ENCODE results near the gene HOXC5.
"Not testable (repeated sequence)": the region's sequence is repeated elsewhere in the genome, so short reads cannot be mapped to it uniquely, and the experiment has no call there.

Gene HOXC5

GRCh38 chr12:54081581-54082396 lies 48.9 kb downstream of the HOXC5 start:
- peaks cover 0 to 20% (median 2%) of the 10 kb centered on the region in 4 experiments for H3K4me1 ChIP-seq (ENCODE audit: control extremely low read depth in 1 of 4, control insufficient read depth in 4 of 4, insufficient read depth in 4 of 4, low read length in 3 of 4)
- not testable (repeated sequence) for H3K36me3 ChIP-seq (ENCODE audit: control insufficient read depth in 4 of 4, insufficient read depth in 4 of 4, low read length in 3 of 4); H3K27me3 ChIP-seq (replicated peaks in 2 of 5; ENCODE audit: control insufficient read depth in 4 of 5, insufficient read depth in 5 of 5, low read length in 4 of 5); H3K9me3 ChIP-seq (ENCODE audit: control extremely low read depth in 1 of 5, control insufficient read depth in 4 of 5, insufficient read depth in 2 of 5, low read depth in 1 of 5, low read length in 4 of 5)
- CTCF ChIA-PET, result interaction anchor here (1.2 kb wide), 1 partner anchor 29 kb away, joined by 3 read pairs; no protein-coding TSS in a partner anchor
- H3K4me3 ChIP-seq (ENCODE audit: control insufficient read depth in 1 of 7, extremely low read depth in 1 of 7, insufficient read depth in 4 of 7, low read depth in 2 of 7, low read length in 6 of 7), result peak overlapping the region in 5 of 7 experiments; percentile 31 to 75 (median 49)
- POLR2A ChIA-PET, result interaction anchor here (0.6 kb wide), 1 partner anchor 68 kb away, joined by 5 read pairs; no protein-coding TSS in a partner anchor
- WGBS (ENCODE audit: insufficient coverage), result 0% methylated on average over 22 of the region's 35 CpGs
- H3K27ac ChIP-seq (ENCODE audit: insufficient read depth in 1 of 2, low read depth in 1 of 2, low read length in 2 of 2, poor library complexity in 1 of 2, severe bottlenecking in 2 of 2), result peak overlapping the region in 1 of 2 experiments; percentile 34
- peak; percentile 14 to 37 (median 33) for DNase-seq

DNA sequence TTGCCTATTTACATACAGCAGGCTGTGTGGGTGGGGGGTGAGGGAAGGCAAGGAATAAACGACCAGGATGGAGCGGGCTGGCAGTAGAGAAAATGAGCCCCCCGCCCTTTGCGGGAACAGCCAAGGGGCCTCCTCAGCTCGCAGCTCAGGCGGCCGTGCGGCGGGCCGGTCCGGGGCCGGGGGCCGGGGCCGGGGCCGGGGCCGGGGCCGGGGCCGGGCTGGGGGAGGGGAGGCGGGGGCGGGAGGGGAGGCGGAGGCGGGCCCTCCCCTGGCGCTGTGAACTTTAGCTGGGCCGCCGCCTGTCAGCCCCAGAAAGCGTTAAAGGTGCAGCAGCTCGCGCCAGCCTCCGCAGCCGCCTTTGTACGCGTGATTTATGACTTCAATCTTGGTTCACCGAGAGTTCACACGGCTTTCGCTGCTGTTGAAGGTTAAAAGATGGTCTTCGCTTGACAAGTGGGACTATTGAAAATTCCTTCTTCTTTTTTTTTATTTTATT lies 49.6 kb downstream of the HOXC5 start:
- Histone ChIP-seq H3K36me3 (ENCODE audit: control insufficient read depth in 4 of 4, insufficient read depth in 4 of 4, low read length in 3 of 4) (no peaks in the 10 kb centered on the region), H3K9me3 (ENCODE audit: control extremely low read depth in 1 of 5, control insufficient read depth in 4 of 5, insufficient read depth in 2 of 5, low read depth in 1 of 5, low read length in 4 of 5) (no peaks in the 10 kb centered on the region), H3K27ac (ENCODE audit: insufficient read depth in 1 of 2, low read depth in 1 of 2, low read length in 2 of 2, poor library complexity in 1 of 2, severe bottlenecking in 2 of 2) (no peak overlapping the region), H3K4me3 (ENCODE audit: control insufficient read depth in 1 of 7, extremely low read depth in 1 of 7, insufficient read depth in 4 of 7, low read depth in 2 of 7, low read length in 6 of 7) (peak overlapping the region in 4 of 7 experiments; percentile 40 to 75 (median 52)), H3K27me3 (replicated peaks in 2 of 5; ENCODE audit: control insufficient read depth in 4 of 5, insufficient read depth in 5 of 5, low read length in 4 of 5) (no peaks in the 10 kb centered on the region), H3K4me1 (ENCODE audit: control extremely low read depth in 1 of 4, control insufficient read depth in 4 of 4, insufficient read depth in 4 of 4, low read length in 3 of 4) (peaks cover 0 to 20% (median 2%) of the 10 kb centered on the region in 4 experiments)
- peak; percentile 27 to 82 (median 72) for DNase-seq
- CTCF ChIA-PET, result interaction anchor here (1.2 kb wide), 1 partner anchor 30 kb away, joined by 3 read pairs; no protein-coding TSS in a partner anchor
- POLR2A ChIA-PET, result interaction anchor here (0.6 kb wide), 1 partner anchor 68 kb away, joined by 5 read pairs; no protein-coding TSS in a partner anchor
- 2% methylated on average over 10 of the region's 36 CpGs for whole genome bisulfite sequencing (ENCODE audit: insufficient coverage)
